HepG2 (cell line): ENCODE measurements around the gene USH2A. TPM values are rescaled to one million over a fixed set of nuclear protein-coding genes. Genes with fewer than 3 reads are reported as not detected.

Source experiments
- ATAC-seq: fragments of 200-7000 bp; cut with Tn5 transposase; 3 replicates; pipeline ENCODE4 v1.9.1; 2020; ENCODE audit warnings: mild to moderate bottlenecking, moderate library complexity
- BruUV-seq: library from RNA; stranded (reverse); fragments of 400-500 nt; replicated peaks from 2 replicates; lab custom pipeline; 2021; lab: Mats Ljungman, UMichigan
- CTCF ChIA-PET: fragments of 300-600 bp; formaldehyde crosslinking; extraction: SDS; loops from one replicate; lab custom pipeline; 2021; ENCODE audit warnings: low total read pairs, inconsistent platforms, low intra/inter-chr PET ratio; lab: Yijun Ruan, JAX
- POLR2A ChIA-PET: fragments of 350-600 bp; sonication (Branson Sonifier 250); formaldehyde crosslinking; loops from one replicate; lab custom pipeline; 2020; ENCODE audit warnings: antibody characterized with exemption, inconsistent platforms; lab: Yijun Ruan, JAX
- DNase-seq: peaks from one replicate; pipeline ENCODE4 v3.0.0-alpha.2; 2015; ENCODE audit warnings: low spot score
- FAIRE-seq: peaks from 3 replicates; lab custom pipeline; 2011; peaks lifted over from hg19 to GRCh38; lab: Jason Lieb, UNC
- H2AFZ ChIP-seq: one replicate; pipeline ENCODE4 v1.6.1; 2011; ENCODE audit warnings: low read length, inconsistent platforms
- H3K27ac ChIP-seq: fragments of 300-600 bp; 3 replicates; pipeline ENCODE4 v1.8.0; 2011; ENCODE audit warnings: mixed run types, mild to moderate bottlenecking, mixed read lengths, low read length, inconsistent platforms; ENCODE audit not compliant: insufficient read depth; ENCODE audit errors: extremely low read length
- H3K27me3 ChIP-seq, 2 experiments: fragments of 200-600 bp in 1 of 2; 2 replicates in 1 of 2; 3 replicates in 1 of 2; pipeline versions ENCODE4 v1.6.0 to v1.8.0; 2011; ENCODE audit warnings: low read length in 2 of 2, mild to moderate bottlenecking in 2 of 2, moderate library complexity in 2 of 2, inconsistent platforms in 1 of 2; ENCODE audit not compliant: insufficient read depth in 2 of 2, control insufficient read depth in 1 of 2
- H3K36me3 ChIP-seq, 2 experiments: fragments of 200-600 bp in 1 of 2; replicated peaks in 1 of 2; 2 replicates in 1 of 2; 3 replicates in 1 of 2; pipeline versions ENCODE4 v1.5.1 to v1.8.0; 2011; ENCODE audit warnings: low read length in 2 of 2, inconsistent platforms in 1 of 2; ENCODE audit not compliant: insufficient read depth in 2 of 2, control insufficient read depth in 1 of 2
- H3K4me1 ChIP-seq: 2 replicates; pipeline ENCODE4 v1.5.1; 2012; ENCODE audit warnings: low read length, inconsistent platforms; ENCODE audit not compliant: insufficient read depth
- H3K4me2 ChIP-seq: 2 replicates; pipeline ENCODE4 v1.6.0; 2011; ENCODE audit warnings: low read depth, low read length, inconsistent platforms
- H3K4me3 ChIP-seq, 3 experiments: fragments of 200-600 bp in 1 of 3; sonication (generic), shearing (Covaris generic) in 1 of 3; replicated peaks in 1 of 3; 2 replicates each; pipeline ENCODE4 v1.5.1; 2011 to 2016; ENCODE audit warnings: low read length in 3 of 3, inconsistent platforms in 2 of 3, low read depth in 2 of 3, mild to moderate bottlenecking in 2 of 3, control low read depth in 1 of 3, mixed read lengths in 1 of 3; ENCODE audit not compliant: insufficient read depth in 1 of 3
- H3K79me2 ChIP-seq: one replicate; pipeline ENCODE4 v1.6.1; 2011; ENCODE audit warnings: low read length, inconsistent platforms; ENCODE audit not compliant: insufficient read depth
- H3K9ac ChIP-seq: 2 replicates; pipeline ENCODE4 v1.6.0; 2011; ENCODE audit warnings: mild to moderate bottlenecking, low read depth, low read length, inconsistent platforms; ENCODE audit not compliant: insufficient read depth
- H3K9me3 ChIP-seq: 2 replicates; pipeline ENCODE4 v1.5.1; 2012; ENCODE audit warnings: mild to moderate bottlenecking, low read length
- H4K20me1 ChIP-seq: 2 replicates; pipeline ENCODE4 v1.6.0; 2011; ENCODE audit warnings: inconsistent platforms, mild to moderate bottlenecking, low read length, moderate library complexity; ENCODE audit not compliant: insufficient read depth
- ESRRA ChIP-seq: sonication (generic); formaldehyde crosslinking; IDR thresholded peaks from 2 replicates; pipeline ENCODE4 v1.5.1; 2020; ENCODE audit warnings: mild to moderate bottlenecking, low read depth, missing genetic modification reagents
- FOXA1 ChIP-seq, 2 experiments: fragments of 450-650 bp in 1 of 2; sonication (generic) in 1 of 2; formaldehyde crosslinking in 1 of 2; IDR thresholded peaks; 2 replicates each; pipeline versions ENCODE4 v1.4.0 to v1.6.1; 2016 to 2020; ENCODE audit warnings: missing genetic modification reagents in 1 of 2
- GFI1 ChIP-seq: sonication (generic); formaldehyde crosslinking; IDR thresholded peaks from 2 replicates; pipeline ENCODE4 v1.5.0; 2020; ENCODE audit warnings: missing genetic modification reagents, mild to moderate bottlenecking, borderline replicate concordance
- GLI4 ChIP-seq: sonication (generic); formaldehyde crosslinking; IDR thresholded peaks from 2 replicates; pipeline ENCODE4 v1.5.1; 2020; ENCODE audit warnings: missing genetic modification reagents, mild to moderate bottlenecking, moderate library complexity, borderline replicate concordance
- KLF16 ChIP-seq, 2 experiments: sonication (generic) in 1 of 2; formaldehyde crosslinking in 1 of 2; IDR thresholded peaks; 2 replicates each; pipeline versions ENCODE4 v1.6.1 to v1.8.0; 2016 to 2023; ENCODE audit warnings: missing genetic modification reagents in 2 of 2, missing compliant biosample characterization in 1 of 2
- MED8 ChIP-seq: sonication (generic); formaldehyde crosslinking; IDR thresholded peaks from 2 replicates; pipeline ENCODE4 v1.8.1; 2023; ENCODE audit warnings: mild to moderate bottlenecking, missing genetic modification reagents; ENCODE audit not compliant: insufficient replicate concordance
- NFKB2 ChIP-seq: sonication (generic); formaldehyde crosslinking; IDR thresholded peaks from 2 replicates; pipeline ENCODE4 v1.4.0; 2020; ENCODE audit warnings: missing genetic modification reagents, borderline replicate concordance
- NR2C2 ChIP-seq: sonication (generic); formaldehyde crosslinking; IDR thresholded peaks from 2 replicates; pipeline ENCODE4 v1.4.0; 2020; ENCODE audit warnings: missing genetic modification reagents, mild to moderate bottlenecking, moderate library complexity, borderline replicate concordance
- ZC3H4 ChIP-seq: sonication (generic); formaldehyde crosslinking; IDR thresholded peaks from 2 replicates; pipeline ENCODE4 v1.4.0; 2020; ENCODE audit warnings: missing genetic modification reagents, borderline replicate concordance
- ZFP36 ChIP-seq: fragments of 150-350 bp; IDR thresholded peaks from 2 replicates; pipeline ENCODE4 v1.6.1; 2018; ENCODE audit warnings: borderline replicate concordance, low read length, low read depth; ENCODE audit not compliant: partially characterized antibody
- ZFP82 ChIP-seq: sonication (generic); formaldehyde crosslinking; IDR thresholded peaks from 2 replicates; pipeline ENCODE4 v1.5.1; 2020; ENCODE audit warnings: mild to moderate bottlenecking, missing genetic modification reagents, borderline replicate concordance
- ZNF234 ChIP-seq: sonication (generic); formaldehyde crosslinking; conservative IDR thresholded peaks from 2 replicates; pipeline ENCODE4 v1.5.1; 2020; ENCODE audit warnings: mild to moderate bottlenecking, missing genetic modification reagents
- ZNF256 ChIP-seq: sonication (generic); formaldehyde crosslinking; conservative IDR thresholded peaks from 2 replicates; pipeline ENCODE4 v1.4.0; 2020; ENCODE audit warnings: missing genetic modification reagents
- ZNF790 ChIP-seq: sonication (generic); formaldehyde crosslinking; IDR thresholded peaks from 2 replicates; pipeline ENCODE4 v1.8.0; 2022; ENCODE audit warnings: missing genetic modification reagents, mild to moderate bottlenecking, borderline replicate concordance
- WGBS: methylation state at CpG from one replicate; pipeline ENCODE4 v1.1.6; 2017; ENCODE audit warnings: low lambda C conversion rate; 5-methylcytosine and 5-hydroxymethylcytosine counted together
- in situ Hi-C: cut with HindIII; loops from 2 replicates; pipeline ENCODE4 v1.10.0; 2017; ENCODE audit warnings: low pct_unique_long_range_greater_than_20kb; ENCODE audit not compliant: extremely low pct_ligation_motif_present
- intact Hi-C: fragments of 100-400 bp; cut with micrococcal nuclease; formaldehyde crosslinking; loops from one replicate; pipeline ENCODE4 v1.10.0; 2022; ENCODE audit not compliant: unreplicated experiment
- polyA plus RNA-seq, 8 experiments: library from polyadenylated mRNA; depleted of rRNA in 3 of 8; stranded (reverse) in 7 of 8; unstranded in 1 of 8; fragments of >200 nt; fragmentation: Illumina TruSeq in 4 of 8; extraction: Trizol in 4 of 8; gene quantifications; 2 replicates each; pipeline versions ENCODE4 v1.2.1 to v1.2.3, GENCODE V29; 2011 to 2016; ENCODE audit warnings: low read depth in 4 of 8, missing spikeins in 1 of 8, mixed read lengths in 1 of 8; ENCODE audit not compliant: insufficient read depth in 1 of 8
- total RNA-seq, 5 experiments: library from RNA; depleted of rRNA; stranded (reverse); fragments of >200 nt; fragmentation: Illumina TruSeq; extraction: Trizol; gene quantifications; 2 replicates each; pipeline ENCODE4 v1.2.3, GENCODE V29; 2016; ENCODE audit warnings: low read depth in 1 of 5
- TF ChIP-seq, protein P1 (sequence below): sonication (generic); formaldehyde crosslinking; IDR thresholded peaks from 2 replicates; pipeline ENCODE4 v1.5.0; 2020; ENCODE audit warnings: missing genetic modification reagents
- TF ChIP-seq, protein P2 (sequence below): sonication (generic); formaldehyde crosslinking; IDR thresholded peaks from 2 replicates; pipeline ENCODE4 v1.8.0; 2022; ENCODE audit warnings: mild to moderate bottlenecking, missing genetic modification reagents, moderate library complexity

Gene USH2A
- total and polyA plus RNA-seq, 2 of the 13 experiments (the other 11 are each of a cell fraction or from before 2014, with no cell fraction given) = 0.02 TPM; not detected in 1

DNA sequence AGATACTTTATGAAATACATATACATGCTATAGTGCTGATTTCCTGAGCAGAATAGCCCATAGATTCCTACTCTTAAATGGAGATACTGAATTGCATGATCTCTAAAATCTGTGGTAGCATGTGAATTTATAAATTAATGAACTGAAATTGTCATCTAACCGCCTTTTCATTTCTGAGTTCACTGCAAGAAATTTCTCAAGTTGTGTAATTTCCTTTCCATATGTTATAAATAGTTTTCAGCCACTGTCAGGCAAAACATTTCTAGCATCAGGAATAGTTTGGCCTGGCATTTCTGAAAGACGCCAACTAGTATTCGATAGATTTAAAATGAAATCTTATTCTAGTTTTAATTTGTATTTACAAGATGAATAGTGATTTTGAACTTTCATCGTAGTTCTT, 310.1 kb downstream of the USH2A start:
- 46% methylated on average over 4 of the region's 4 CpGs for WGBS
- Histone ChIP-seq H3K4me3 (no peak overlapping the region), H4K20me1 (no peaks in the 10 kb centered on the region), H3K27me3 (no peaks in the 10 kb centered on the region), H3K9ac (no peak overlapping the region), H3K79me2 (no peaks in the 10 kb centered on the region), H3K36me3 (no peaks in the 10 kb centered on the region), H3K4me2 (no peak overlapping the region), H2AFZ (no peak overlapping the region), H3K4me1 (no peaks in the 10 kb centered on the region), H3K9me3 (no peaks in the 10 kb centered on the region), H3K27ac (no peak overlapping the region)
- BruUV-seq = no TSS peak
- ChIA-PET POLR2A (no interaction called here), CTCF (no interaction called here)
- no peak for FAIRE-seq
- intact Hi-C loops (no loop called here), in situ Hi-C loops (no loop called here)
- no peak for DNase-seq
- no peak for ATAC-seq
- TF ChIP-seq ZNF256 (CRISPR knock-in tag) (no peak), ESRRA (no peak), KLF16 (CRISPR knock-in tag; IDR thresholded peaks at IDR 0.05) (no peak)

DNA sequence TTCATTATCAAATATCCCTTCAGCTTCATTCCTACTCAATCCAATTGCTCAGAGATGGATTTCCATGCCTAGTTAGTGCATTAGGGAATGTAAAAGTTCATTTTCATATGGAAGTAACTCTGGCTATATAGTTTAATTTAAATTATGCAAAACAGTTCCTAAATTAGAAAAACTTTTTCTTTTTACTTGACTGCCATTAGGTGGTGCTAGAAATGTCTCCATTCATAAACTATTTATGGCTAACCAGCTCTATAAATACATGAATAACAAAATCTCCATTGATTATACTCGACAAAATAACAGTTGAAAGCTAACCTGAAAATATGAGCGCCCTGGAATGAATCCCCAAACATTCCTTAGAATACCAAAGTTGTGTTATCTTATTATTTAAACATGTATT, 311.4 kb downstream of the USH2A start:
- Histone ChIP-seq H3K27me3 (no peaks in the 10 kb centered on the region; a peak in 1 of 5 replicates), H3K9me3 (no peaks in the 10 kb centered on the region), H3K79me2 (no peaks in the 10 kb centered on the region), H3K36me3 (no peaks in the 10 kb centered on the region), H3K4me1 (no peaks in the 10 kb centered on the region), H3K4me2 (no peak overlapping the region), H2AFZ (no peak overlapping the region), H3K4me3 (no peak overlapping the region), H4K20me1 (no peaks in the 10 kb centered on the region), H3K9ac (no peak overlapping the region), H3K27ac (no peak overlapping the region)
- ChIA-PET POLR2A (no interaction called here), CTCF (no interaction called here)
- in situ Hi-C loops = no loop called here
- WGBS = 0% methylated on average over 2 of the region's 2 CpGs
- no peak for FAIRE-seq
- ATAC-seq = no peak
- intact Hi-C loops = no loop called here
- no TSS peak for BruUV-seq
- no peak for DNase-seq
- TF ChIP-seq ZC3H4 (CRISPR knock-in tag) = no peak
- TF ChIP-seq, protein P1, sequence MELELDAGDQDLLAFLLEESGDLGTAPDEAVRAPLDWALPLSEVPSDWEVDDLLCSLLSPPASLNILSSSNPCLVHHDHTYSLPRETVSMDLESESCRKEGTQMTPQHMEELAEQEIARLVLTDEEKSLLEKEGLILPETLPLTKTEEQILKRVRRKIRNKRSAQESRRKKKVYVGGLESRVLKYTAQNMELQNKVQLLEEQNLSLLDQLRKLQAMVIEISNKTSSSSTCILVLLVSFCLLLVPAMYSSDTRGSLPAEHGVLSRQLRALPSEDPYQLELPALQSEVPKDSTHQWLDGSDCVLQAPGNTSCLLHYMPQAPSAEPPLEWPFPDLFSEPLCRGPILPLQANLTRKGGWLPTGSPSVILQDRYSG (CRISPR knock-in tag) = no peak
- no peak for TF ChIP-seq MED8 (CRISPR knock-in tag)
- no peak for TF ChIP-seq GLI4
- no peak for TF ChIP-seq FOXA1 (IDR thresholded peaks at IDR 0.05)
- TF ChIP-seq FOXA1 (CRISPR knock-in tag; IDR thresholded peaks at IDR 0.05) = no peak
- no peak for TF ChIP-seq ZFP82 (CRISPR knock-in tag)
- no peak for TF ChIP-seq NFKB2 (CRISPR knock-in tag)
- TF ChIP-seq GFI1 (CRISPR knock-in tag) = no peak
- no peak for TF ChIP-seq ZNF234 (CRISPR knock-in tag)
- TF ChIP-seq, protein P2, sequence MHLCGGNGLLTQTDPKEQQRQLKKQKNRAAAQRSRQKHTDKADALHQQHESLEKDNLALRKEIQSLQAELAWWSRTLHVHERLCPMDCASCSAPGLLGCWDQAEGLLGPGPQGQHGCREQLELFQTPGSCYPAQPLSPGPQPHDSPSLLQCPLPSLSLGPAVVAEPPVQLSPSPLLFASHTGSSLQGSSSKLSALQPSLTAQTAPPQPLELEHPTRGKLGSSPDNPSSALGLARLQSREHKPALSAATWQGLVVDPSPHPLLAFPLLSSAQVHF = no peak
- TF ChIP-seq ZNF790 = no peak
- TF ChIP-seq NR2C2 = no peak
- TF ChIP-seq ZFP36 = no peak
